ENCODE results near the gene CPAMD8.
"Not testable (repeated sequence)": the region's sequence is repeated elsewhere in the genome, so short reads cannot be mapped to it uniquely, and the experiment has no call there.

Gene CPAMD8

GRCh38 chr19:16889883-16890460, 136.6 kb downstream of the CPAMD8 start:
- DNase-seq, result no peak

DNA sequence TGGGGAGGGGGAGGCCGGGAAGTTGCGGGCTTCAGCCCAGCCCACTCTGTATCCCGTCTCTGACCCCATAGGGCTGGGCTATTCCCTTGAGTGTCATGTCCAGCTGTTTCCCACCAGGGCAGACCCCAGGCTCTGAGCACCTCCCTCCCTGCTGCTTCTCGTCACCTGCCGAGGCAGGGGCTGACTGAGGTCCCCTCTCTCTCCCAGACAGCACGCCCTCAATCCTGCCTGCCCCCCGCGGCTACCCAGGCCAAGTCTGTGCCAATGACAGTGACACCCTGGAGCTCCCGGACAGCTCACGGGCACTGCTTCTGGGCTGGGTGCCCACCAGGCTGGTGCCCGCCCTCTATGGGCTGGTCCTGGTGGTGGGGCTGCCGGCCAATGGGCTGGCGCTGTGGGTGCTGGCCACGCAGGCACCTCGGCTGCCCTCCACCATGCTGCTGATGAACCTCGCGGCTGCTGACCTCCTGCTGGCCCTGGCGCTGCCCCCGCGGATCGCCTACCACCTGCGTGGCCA, 137.2 kb downstream of the CPAMD8 start:
- no peak for DNase-seq

DNA sequence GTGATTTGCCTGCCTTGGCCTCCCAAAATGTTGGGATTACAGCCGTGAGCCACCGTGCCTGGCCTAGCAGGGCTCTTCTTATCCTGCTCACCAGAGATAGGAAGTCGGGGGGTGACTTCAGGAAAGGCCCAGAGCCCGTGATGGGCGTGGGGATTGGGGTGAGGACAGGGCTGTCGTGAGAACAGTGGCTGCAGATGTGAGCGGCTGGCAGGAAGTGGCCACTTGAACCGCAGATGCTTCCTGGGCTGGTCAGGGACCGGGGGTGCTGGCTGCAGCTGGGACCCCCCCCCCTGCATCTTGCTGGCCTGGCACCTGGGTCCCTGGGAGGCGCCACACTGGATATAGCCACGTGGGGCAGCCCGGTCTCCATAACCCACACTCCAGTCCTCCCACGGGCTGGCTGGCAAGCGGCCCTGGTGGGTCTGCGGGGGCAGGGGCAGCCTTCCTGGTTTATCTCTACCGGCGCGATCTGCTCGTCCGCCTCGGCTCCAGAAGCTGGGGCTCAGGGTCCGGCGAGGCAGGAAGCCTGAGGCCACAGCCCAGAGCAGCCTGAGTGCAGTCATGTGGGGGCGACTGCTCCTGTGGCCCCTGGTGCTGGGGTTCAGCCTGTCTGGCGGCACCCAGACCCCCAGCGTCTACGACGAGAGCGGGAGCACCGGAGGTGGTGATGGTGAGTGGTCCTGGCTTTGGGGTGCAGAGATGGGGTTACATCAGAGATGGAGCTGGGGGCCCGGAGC, 137.8 kb downstream of the CPAMD8 start, which contains the start of gene F2RL3:
TSS of gene F2RL3 (plus strand) at position 371 of the 737 bp plus-strand sequence. CDS start at position 562, 191 bp downstream.
- no peak for DNase-seq

DNA sequence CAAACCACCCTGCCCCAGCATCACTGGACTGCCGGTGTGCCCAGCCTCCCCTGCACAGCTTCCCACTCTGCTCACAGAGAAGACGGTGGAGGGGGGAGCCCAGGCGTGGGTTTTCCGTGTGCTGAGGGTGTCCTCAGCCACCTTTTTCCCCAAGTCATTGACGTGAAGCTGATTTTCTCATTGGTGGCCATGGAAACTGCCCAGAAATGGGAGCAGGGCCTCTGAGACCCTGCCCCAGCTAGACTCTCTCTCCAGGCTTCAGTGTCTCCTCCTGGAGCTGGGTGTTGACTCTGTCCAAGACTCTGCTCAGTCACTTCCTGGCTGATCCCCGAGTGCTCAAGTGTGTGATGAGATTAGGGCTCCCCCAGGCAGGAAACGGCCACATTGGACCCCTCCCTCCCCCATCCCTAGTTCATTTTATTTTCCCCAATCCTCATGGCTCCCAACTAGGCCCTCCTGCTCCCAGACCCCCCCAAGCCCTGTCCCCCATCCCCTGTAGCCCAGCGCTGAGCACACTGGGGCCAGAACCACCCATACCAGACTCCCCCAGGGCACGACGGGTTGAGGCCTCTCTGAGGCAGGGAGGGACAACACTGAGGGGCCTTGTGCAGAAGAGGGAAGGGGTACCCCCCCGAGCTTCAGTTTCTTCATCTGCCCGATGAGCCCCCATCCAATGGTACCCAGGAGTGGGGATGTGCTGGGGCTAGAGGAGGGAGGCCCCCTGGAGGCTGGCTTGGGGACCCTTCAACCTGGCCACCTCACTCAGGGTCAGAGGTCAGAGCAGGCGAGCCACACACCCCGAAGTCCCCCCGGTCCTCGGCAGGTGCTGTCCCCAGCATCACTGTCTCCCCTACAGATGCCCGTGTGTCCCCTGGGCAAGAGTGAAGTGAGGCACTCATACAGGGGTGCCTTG, 139.0 kb downstream of the CPAMD8 start:
- DNase-seq, result no peak

- DNase-seq, result no peak
Measured at GRCh38 chr19:16886305-16886880, 140.2 kb downstream of the CPAMD8 start.

- DNase-seq, result no peak
Measured at GRCh38 chr19:16885166-16885565, 141.4 kb downstream of the CPAMD8 start.

DNA sequence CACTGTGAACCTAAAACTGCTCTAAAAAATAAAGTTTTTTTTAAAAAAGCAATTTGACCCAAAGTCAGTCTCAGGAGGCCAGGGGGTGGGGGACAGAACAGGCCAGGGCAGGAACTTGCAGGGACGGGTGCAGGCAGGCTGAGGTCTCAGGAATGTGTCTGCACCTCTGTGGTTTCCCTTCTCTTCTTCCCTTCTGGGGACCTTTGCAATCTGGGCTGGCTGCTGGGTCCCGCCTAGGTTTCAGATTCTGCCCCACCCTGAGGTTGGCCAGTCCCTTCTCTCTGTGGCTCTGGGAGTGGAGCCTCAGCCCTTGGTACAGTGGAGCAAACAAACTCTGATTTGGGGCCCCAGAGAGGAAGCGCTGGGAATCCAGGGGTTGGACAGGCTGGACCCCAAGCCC, 143.1 kb downstream of the CPAMD8 start:
- no peak for DNase-seq

- no peak for DNase-seq
Measured at GRCh38 chr19:16882146-16882545, 144.5 kb downstream of the CPAMD8 start.

DNA sequence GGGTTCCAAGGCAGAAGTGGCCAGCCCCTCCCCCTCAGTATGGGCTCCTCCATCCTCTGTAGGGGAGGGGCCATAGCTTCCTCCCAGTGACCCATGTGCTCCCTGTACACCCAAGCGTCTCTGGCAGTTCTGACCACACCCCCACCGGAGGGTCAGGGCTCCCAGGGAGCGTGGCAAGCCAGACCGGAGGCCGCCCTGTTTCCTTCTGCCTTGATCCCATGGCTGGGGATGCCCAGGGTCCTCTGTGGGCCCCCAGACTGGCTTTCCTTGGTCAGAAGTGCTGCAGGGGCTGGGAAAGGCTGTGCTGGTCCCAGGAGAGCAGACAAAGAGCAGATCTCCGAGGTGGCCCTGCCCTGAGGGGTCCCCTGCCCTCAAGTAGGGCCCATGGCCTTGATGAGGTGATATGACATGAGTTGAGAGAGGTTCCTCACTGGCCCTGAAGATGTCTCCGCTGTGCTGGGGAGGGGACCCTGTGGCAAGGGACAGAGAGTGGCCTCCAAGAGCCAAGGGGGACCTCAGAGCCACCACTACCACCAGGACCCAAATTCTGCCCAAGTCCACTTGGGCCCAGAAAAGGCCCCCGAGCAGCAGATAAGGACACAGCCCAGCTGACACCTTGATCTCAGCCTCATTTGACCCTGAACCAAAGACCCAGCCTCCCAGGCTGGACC, 145.6 kb downstream of the CPAMD8 start:
- no peak for DNase-seq

DNA sequence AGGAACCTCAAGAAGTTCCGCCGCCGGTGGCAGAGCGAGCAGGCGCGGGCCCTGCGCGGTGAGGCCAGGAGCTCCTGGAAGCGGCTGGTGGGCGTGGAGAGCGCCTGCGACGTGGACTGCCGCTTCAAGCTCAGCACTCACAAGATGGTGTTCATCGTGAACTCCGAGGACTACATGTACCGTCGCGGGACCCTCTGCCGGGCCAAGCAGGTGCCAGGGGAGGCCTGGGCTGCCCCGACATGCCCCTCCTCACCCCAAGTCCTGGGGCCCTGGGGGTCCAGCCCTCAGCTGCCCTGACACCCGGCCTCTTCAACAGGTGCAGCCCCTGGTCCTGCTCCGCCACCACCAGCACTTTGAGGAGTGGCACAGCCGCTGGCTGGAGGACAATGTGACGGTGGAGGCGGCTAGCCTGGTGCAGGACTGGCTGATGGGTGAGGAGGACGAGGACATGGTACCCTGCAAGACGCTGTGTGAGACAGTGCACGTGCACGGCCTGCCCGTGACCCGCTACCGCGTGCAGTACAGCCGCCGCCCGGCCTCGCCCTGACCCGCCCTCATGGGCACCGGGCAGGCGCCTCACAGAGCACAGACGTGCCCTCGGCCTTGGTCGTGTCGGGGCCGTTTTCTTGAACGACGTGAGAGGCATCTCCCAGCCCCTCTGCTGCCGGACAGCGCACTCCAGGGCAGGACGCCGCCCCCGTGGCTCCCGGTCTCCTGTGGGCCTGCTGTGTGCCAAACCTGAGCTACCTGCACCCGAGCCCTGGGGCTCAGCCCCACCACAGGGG, 148.2 kb downstream of the CPAMD8 start:
- DNase-seq, result no peak

DNA sequence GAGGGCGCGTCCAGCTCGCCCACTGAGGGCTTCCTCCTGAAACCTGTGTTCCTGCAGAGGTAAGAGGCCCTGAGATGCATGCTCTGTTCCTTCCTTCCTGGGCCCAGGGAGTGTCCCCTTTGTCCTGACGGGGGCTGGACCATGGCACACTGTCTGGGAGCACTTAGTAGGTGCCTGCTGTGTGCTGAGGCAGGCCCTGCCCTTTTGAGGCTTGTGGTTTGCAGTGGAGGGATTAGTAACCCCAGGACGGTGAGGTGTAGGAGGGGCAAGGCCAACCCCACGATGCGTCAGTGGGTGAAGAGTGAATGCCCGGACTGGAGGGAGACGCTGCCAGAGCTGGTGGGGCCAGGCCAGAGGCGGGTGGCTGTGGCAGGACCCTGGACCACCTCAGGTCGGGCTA, 149.0 kb downstream of the CPAMD8 start:
- DNase-seq, result no peak

DNA sequence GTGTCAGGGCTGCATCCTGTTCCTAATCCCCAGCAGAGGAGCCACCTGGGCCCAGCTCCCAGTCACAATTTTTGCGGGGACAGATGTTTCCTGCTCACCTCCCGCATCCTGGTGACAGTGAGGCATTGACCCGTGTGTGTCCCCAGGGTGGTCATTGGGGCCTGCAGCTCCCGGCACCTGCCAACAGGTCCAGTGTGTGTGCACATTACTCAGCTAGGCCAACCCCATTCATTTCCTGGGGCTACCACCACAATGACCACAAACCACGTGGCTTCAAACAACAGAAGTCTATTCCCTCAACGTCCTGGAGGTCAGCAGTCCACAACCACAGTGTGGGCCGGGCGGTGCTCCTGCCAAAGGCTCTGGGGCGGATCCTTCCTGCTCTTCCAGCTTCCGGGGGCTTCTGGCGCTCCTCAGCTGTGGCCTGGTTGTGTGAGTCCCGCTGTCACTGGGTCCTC, 149.7 kb downstream of the CPAMD8 start:
- no peak for DNase-seq

DNA sequence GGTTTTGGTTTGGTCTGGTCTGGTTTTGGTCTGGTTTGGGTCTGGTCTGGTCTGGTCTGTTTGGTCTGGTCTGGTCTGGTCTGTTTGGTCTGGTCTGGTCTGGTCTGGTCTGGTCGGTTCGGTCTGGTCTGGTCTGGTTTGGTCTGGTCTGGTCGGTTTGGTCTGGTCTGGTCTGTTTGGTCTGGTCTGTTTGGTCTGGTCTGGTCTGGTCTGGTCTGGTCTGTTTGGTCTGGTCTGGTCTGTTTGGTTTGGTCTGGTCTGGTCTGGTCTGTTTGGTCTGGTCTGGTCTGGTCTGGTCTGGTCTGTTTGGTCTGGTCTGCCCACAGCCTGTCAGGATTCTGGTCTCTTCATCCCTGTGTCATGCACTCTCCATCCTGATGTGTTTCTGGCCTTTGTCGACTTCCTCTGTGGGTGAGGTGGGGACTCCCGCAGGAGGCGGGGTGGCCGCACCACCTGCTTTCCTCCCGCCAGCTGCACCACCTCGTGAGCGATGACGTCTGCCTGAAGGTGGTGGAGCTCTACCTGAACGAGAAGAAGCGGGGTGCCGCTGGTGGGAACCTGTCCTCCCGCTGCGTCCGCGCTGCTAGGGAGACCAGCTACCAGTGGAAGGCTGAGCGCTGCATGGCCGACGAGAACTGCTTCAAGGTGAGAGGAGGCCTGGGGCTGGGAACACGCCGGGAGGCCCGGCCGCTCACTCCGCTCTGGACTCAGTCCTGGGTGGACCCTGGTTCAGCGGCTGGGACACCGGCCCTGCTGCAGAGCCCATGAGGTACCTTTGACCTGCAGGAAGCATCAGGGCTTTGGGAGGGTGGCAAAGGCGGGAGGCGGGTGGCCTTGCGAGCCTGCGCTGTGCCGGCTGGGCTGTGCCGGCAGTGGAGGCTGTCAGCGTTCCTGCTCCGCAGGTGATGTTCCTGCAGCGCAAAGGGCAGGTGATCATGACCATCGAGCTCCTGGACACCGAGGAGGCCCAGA, 150.7 kb downstream of the CPAMD8 start:
- DNase-seq, result no peak

GRCh38 chr19:16874978-16875299, 151.7 kb downstream of the CPAMD8 start:
- not testable (repeated sequence) for DNase-seq

GRCh38 chr19:16874250-16874977, 152.2 kb downstream of the CPAMD8 start:
- DNase-seq, result no peak

GRCh38 chr19:16873594-16873993, 153.0 kb downstream of the CPAMD8 start:
- DNase-seq, result no peak

DNA sequence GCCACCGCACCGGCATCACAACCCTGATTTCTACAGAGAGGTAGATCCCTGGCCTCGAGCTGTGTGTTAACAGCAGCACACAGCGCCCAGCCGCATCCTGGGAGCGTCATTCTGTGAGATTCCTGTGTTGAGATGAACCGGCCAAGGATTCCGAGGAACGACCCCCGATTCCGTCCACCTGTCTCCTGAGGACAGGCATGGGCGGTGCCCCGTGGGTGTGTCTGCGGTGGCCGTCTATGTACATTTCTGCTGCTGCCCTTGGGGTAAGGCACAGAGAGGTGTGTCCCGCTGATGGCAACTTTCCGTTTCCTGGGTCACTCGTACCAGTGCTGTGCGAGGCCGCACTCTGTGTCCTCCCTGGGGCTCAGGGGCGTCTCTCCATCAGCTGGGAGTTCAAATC, 153.9 kb downstream of the CPAMD8 start:
- DNase-seq, result no peak

DNA sequence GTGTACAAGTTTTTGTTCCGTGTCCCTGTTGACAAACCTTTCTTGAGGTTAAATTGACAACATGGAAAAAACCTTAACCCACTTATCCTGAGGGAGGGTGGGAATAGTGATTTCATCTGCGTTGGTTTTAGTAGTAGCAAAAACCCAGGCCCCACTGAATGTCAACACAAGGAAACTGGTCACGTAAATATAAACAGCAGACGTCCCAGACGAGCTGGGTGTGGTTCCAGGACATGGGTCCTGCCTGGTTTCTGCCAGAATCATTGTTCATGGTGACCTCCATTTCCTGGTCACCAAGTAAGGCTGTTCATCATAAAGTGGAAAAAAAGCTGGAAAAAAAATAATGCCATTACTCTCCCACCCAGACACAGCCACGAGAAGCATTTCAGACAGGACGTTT, 154.7 kb downstream of the CPAMD8 start:
- DNase-seq, result no peak

DNA sequence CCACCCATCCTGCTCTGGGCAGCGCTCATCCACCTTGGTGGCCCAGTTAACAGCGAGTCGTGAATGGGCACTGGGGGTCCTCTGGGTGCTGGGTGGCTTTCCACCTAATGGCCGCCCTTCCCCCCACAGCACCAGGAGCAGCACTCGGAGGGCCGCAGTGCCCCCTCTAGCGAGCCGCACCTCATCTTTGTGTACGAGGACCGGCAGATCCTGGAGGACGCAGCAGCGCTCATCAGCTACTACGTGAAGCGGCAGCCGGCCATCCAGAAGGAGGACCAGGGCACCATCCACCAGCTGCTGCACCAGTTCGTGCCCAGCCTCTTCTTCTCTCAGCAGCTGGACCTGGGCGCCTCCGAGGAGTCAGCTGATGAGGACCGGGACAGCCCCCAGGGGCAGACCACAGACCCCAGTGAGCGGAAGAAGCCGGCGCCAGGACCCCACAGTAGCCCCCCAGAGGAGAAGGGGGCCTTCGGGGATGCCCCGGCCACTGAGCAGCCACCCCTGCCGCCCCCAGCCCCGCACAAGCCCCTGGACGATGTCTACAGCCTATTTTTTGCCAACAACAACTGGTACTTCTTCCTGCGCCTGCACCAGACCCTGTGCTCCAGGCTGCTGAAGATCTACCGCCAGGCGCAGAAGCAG, 157.2 kb downstream of the CPAMD8 start:
- DNase-seq, result no peak

Measured in cerebellar nuclear complex (tissue), 1 donor.